Posterior vena cava (tissue), 2 donors: ENCODE results near the gene TUBA1B. TPM values are rescaled to one million over a fixed set of nuclear protein-coding genes. Genes with fewer than 3 reads are reported as not detected.
"Not testable (repeated sequence)": the region's sequence is repeated elsewhere in the genome, so short reads cannot be mapped to it uniquely, and the experiment has no call there.

Experiments used
- DNase-seq: peaks from one replicate; pipeline ENCODE4 v3.0.0-alpha.2; 2020; ENCODE audit warnings: low spot score
- intact Hi-C, 2 donors: fragments of 100-400 bp; cut with DNase I; formaldehyde crosslinking; loops; one replicate each; pipeline versions ENCODE4 v1.14.1 to v1.14.2; 2022 to 2023
- total RNA-seq, 2 donors: library from RNA; stranded (reverse); fragmentation: NEBNext Ultra II Directional; extraction: Animal tissue kit (Norgen Biotek cat#: 25700); gene quantifications; one replicate each; pipeline ENCODE4 v1.2.1, GENCODE V29; 2021
- donor health status: DM: yes; HTN: yes; CAD: no.
- donor health status: DM: yes; HTN: yes; CAD: no.

TUBA1B gene
- total RNA-seq, 2 donors from 2014 or later: 763 to 783 TPM

- intact Hi-C loops: loop anchor here (2.0 to 10.0 kb wide), 4 partner anchors 54 to 104 kb away; partner anchors contain the start of gene TUBA1A (in 2 of the 2)
Measured at GRCh38 chr12:49130151-49131050, 794 bp downstream of the TUBA1B start.

GRCh38 chr12:49129332-49130150 lies 1.7 kb downstream of the TUBA1B start:
- intact Hi-C loops: loop anchor here (2.0 to 10.0 kb wide), 4 partner anchors 55 to 105 kb away; partner anchors contain the start of gene TUBA1A (in 2 of the 2)
- no peak for DNase-seq

More at GRCh38 chr12:49130151-49131050, 794 bp downstream of the TUBA1B start:
- DNase-seq: peak; percentile 99

- intact Hi-C loops, DNase-seq: not testable (repeated sequence)
Measured at GRCh38 chr12:49127971-49128370, 3.2 kb downstream of the TUBA1B start.

- intact Hi-C loops: no loop called here
- no peak for DNase-seq
Measured at GRCh38 chr12:49126852-49127763, 4.1 kb downstream of the TUBA1B start.

- intact Hi-C loops: no loop called here
- peak; percentile 40 for DNase-seq
Measured at GRCh38 chr12:49121047-49121696, 10.0 kb downstream of the TUBA1B start.

- DNase-seq: no peak
- intact Hi-C loops: no loop called here
Measured at GRCh38 chr12:49111206-49111605, 20.0 kb downstream of the TUBA1B start.

- intact Hi-C loops: no loop called here
Measured at GRCh38 chr12:49110464-49111155, 20.6 kb downstream of the TUBA1B start, which contains the start of gene LMBR1L. TSS of gene LMBR1L (minus strand) at chr12:49110847. CDS start at chr12:49110555, 292 bp downstream.

GRCh38 chr12:49109641-49110463 lies 21.3 kb downstream of the TUBA1B start:
- no peak for DNase-seq
- intact Hi-C loops: no loop called here

More at GRCh38 chr12:49110464-49111155, 20.6 kb downstream of the TUBA1B start, which contains the start of gene LMBR1L:
- peak; percentile 98 for DNase-seq

GRCh38 chr12:49108958-49109404 lies 22.2 kb downstream of the TUBA1B start:
- intact Hi-C loops: no loop called here
- no peak for DNase-seq

- no peak for DNase-seq
- intact Hi-C loops: no loop called here
Measured at GRCh38 chr12:49105504-49106084, 25.6 kb downstream of the TUBA1B start.

GRCh38 chr12:49104822-49105221 lies 26.4 kb downstream of the TUBA1B start:
- DNase-seq: no peak
- intact Hi-C loops: no loop called here

- intact Hi-C loops: no loop called here
Measured at GRCh38 chr12:49100380-49100779, 30.8 kb downstream of the TUBA1B start.

GRCh38 chr12:49098703-49099102 lies 32.5 kb downstream of the TUBA1B start:
- intact Hi-C loops: no loop called here
- no peak for DNase-seq

More at GRCh38 chr12:49100380-49100779, 30.8 kb downstream of the TUBA1B start:
- peak; percentile 62 for DNase-seq

GRCh38 chr12:49098035-49098451 lies 33.2 kb downstream of the TUBA1B start:
- intact Hi-C loops: no loop called here

GRCh38 chr12:49097381-49097780 lies 33.8 kb downstream of the TUBA1B start:
- no peak for DNase-seq
- intact Hi-C loops: no loop called here

More at GRCh38 chr12:49098035-49098451, 33.2 kb downstream of the TUBA1B start:
- DNase-seq: no peak

GRCh38 chr12:49094975-49095365 lies 36.2 kb downstream of the TUBA1B start:
- intact Hi-C loops: no loop called here

More at GRCh38 chr12:49094975-49095365, 36.2 kb downstream of the TUBA1B start:
- DNase-seq: no peak
